T-cell (primary cell): ENCODE measurements around the gene SHQ1. TPM values are rescaled to one million over a fixed set of nuclear protein-coding genes. Genes with fewer than 3 reads are reported as not detected.
A peak's percentile ranks its signal among the peaks of the same experiment; 100 is the strongest.
"Not testable (repeated sequence)": the region's sequence is repeated elsewhere in the genome, so short reads cannot be mapped to it uniquely, and the experiment has no call there.

Experiments
- ATAC-seq, 4 experiments: fragments of 200-7000 bp in 3 of 4; fragments of 150-1000 bp in 1 of 4; cut with Tn5 transposase; replicated peaks in 1 of 4; 1 replicate in 3 of 4; 2 replicates in 1 of 4; pipeline ENCODE4 v1.10.0; 2021; ENCODE audit warnings: moderate library complexity in 3 of 4, mild to moderate bottlenecking in 2 of 4, moderate number of reproducible peaks in 1 of 4
- CTCF ChIA-PET, 2 donors: fragments of 300-600 bp; sonication (Branson Sonifier 250); formaldehyde crosslinking; loops; one replicate each; lab custom pipeline; 2022; ENCODE audit warnings: antibody characterized with exemption in 2 of 2; lab: Charles Lee
- POLR2A ChIA-PET, 2 donors: fragments of 300-600 bp; sonication (Branson Sonifier 250); formaldehyde crosslinking; loops; one replicate each; lab custom pipeline; 2022; ENCODE audit warnings: antibody characterized with exemption in 2 of 2; lab: Charles Lee
- DNase-seq, 35 experiments: peaks; one replicate each; pipeline versions ENCODE4 v3.0.0 to v3.0.0-alpha.2; 2013 to 2023
- H3K27ac ChIP-seq: one replicate; pipeline ENCODE4 v1.5.1; 2013; ENCODE audit warnings: low read length
- H3K27me3 ChIP-seq, 2 experiments: replicated peaks in 1 of 2; 1 replicate in 1 of 2; 2 replicates in 1 of 2; pipeline versions ENCODE4 v1.6.1 to v1.7.0; 2013; ENCODE audit warnings: low read length in 1 of 2, mixed read lengths in 1 of 2; ENCODE audit not compliant: control insufficient read depth in 2 of 2, insufficient read depth in 2 of 2; ENCODE audit errors: extremely low read depth in 1 of 2
- H3K36me3 ChIP-seq, 2 donors: 1 replicate in 1 of 2; 2 replicates in 1 of 2; pipeline versions ENCODE4 v1.6.1 to v1.7.0; 2013; ENCODE audit warnings: low read length in 1 of 2; ENCODE audit not compliant: control insufficient read depth in 2 of 2, insufficient read depth in 1 of 2; ENCODE audit errors: extremely low read depth in 1 of 2
- H3K4me1 ChIP-seq, 2 experiments: 1 replicate in 1 of 2; 2 replicates in 1 of 2; pipeline versions ENCODE4 v1.6.1 to v1.7.0; 2013; ENCODE audit warnings: low read length in 2 of 2, mixed read lengths in 1 of 2; ENCODE audit not compliant: insufficient read depth in 2 of 2, control insufficient read depth in 1 of 2; ENCODE audit errors: extremely low read depth in 1 of 2
- H3K4me3 ChIP-seq, 2 donors: 1 replicate in 1 of 2; 2 replicates in 1 of 2; pipeline versions ENCODE4 v1.5.1 to v1.7.0; 2013; ENCODE audit warnings: mild to moderate bottlenecking in 2 of 2, low read length in 1 of 2, moderate library complexity in 1 of 2; ENCODE audit not compliant: control insufficient read depth in 1 of 2; ENCODE audit errors: extremely low read depth in 1 of 2
- H3K9me3 ChIP-seq: 2 replicates; pipeline ENCODE4 v1.7.0; 2013
- H3K27ac Mint-ChIP-seq, 2 donors: one replicate each; pipeline ENCODE4 v1.8.0; 2020 to 2021; ENCODE audit warnings: mild to moderate bottlenecking in 2 of 2, mixed read lengths in 2 of 2
- H3K27me3 Mint-ChIP-seq, 2 donors: one replicate each; pipeline ENCODE4 v1.8.0; 2021 to 2022; ENCODE audit warnings: mixed read lengths in 2 of 2
- H3K36me3 Mint-ChIP-seq: one replicate; pipeline ENCODE4 v1.8.0; 2021; ENCODE audit warnings: mixed read lengths
- H3K4me1 Mint-ChIP-seq, 3 donors: one replicate each; pipeline ENCODE4 v1.8.0; 2020 to 2022; ENCODE audit warnings: mixed read lengths in 3 of 3, mild to moderate bottlenecking in 1 of 3
- H3K4me3 Mint-ChIP-seq, 3 donors: one replicate each; pipeline ENCODE4 v1.8.0; 2020 to 2022; ENCODE audit warnings: mild to moderate bottlenecking in 3 of 3, mixed read lengths in 3 of 3, moderate library complexity in 3 of 3
- H3K9me3 Mint-ChIP-seq, 3 donors: one replicate each; pipeline ENCODE4 v1.8.0; 2020 to 2022; ENCODE audit warnings: mixed read lengths in 3 of 3
- WGBS: methylation state at CpG from one replicate; pipeline ENCODE4 v1.1.5; 2013; ENCODE audit warnings: missing lambda C conversion rate; ENCODE audit not compliant: insufficient coverage; 5-methylcytosine and 5-hydroxymethylcytosine counted together
- total RNA-seq, 35 experiments: library from RNA in 6 of 35; stranded (reverse) in 6 of 35; fragments of 120-200 nt in 1 of 35; gene quantifications; one replicate each; pipeline versions ENCODE4 v1.2.1 to v1.2.4 and lab custom pipeline; 2013 to 2026

The SHQ1 gene
- total RNA-seq, 5 donors from 2014 or later (not counting 1 experiment from before 2014, with no cell fraction given), result 16.6 to 29.0 (median 27.8) TPM

DNA sequence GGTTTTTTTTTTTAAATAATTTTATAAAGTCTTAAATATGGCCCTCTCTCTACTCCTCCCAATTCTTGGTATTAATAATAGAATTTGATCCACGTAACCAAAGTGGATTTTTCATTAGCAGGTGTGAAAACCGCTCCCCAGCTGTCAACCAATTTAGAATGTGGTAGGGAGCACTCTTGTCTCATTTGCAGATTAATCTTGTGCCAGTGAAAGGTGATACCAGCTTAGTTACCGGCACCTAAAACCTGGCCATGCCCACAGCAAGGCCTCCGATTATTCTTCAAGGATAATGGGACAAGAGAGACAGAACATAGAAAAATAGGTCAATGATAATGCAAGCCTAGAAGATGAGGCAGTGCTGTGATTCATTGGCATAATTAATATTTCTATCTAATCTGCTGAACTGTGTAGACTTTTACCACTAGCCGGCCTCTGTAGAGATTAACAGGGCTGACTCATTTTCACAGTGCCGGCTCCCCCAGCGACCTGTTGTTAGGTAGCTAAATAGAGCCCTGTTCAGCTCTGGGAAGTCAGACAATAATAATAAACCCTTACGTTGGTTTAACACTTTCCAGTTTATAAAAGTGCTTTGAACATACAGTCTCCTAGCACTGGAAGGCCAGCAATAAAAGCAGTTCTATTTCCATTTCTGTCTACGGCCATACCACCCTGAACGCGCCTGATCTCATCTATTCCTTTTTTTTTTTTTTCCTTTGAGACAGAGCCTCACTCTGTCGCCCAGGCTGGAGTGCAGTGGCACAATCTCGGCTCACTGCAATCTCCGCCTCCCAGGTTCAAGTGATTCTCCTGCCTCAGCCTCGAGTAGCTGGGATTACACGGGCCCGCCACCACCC, 102.9 kb downstream of the SHQ1 start:
- CTCF ChIA-PET, result interaction anchor here in 1 of 2 donors (1.1 kb wide), 1 partner anchor 1015 kb away, joined by 3 read pairs; no protein-coding TSS in a partner anchor
- POLR2A ChIA-PET, result no interaction called here
- no peak overlapping the region for H3K27ac Mint-ChIP-seq
- H3K4me1 ChIP-seq, result peaks cover 12 to 16% of the 10 kb centered on the region in 2 experiments
- H3K9me3 ChIP-seq, result no peaks in the 10 kb centered on the region
- no peaks in the 10 kb centered on the region for H3K9me3 Mint-ChIP-seq
- H3K27me3 Mint-ChIP-seq, result no peaks in the 10 kb centered on the region
- ATAC-seq (no peak), DNase-seq (no peak)
- no peak overlapping the region for H3K27ac ChIP-seq
- H3K36me3 ChIP-seq, result no peaks in the 10 kb centered on the region
- no peaks in the 10 kb centered on the region for H3K27me3 ChIP-seq
- no peak overlapping the region for H3K4me3 ChIP-seq
- 90% methylated on average over 9 of the region's 17 CpGs for WGBS
- H3K36me3 Mint-ChIP-seq, result peaks cover 18% of the 10 kb centered on the region
- H3K4me1 Mint-ChIP-seq, result peaks cover 35 to 42% (median 35%) of the 10 kb centered on the region in 3 donors
- no peak overlapping the region for H3K4me3 Mint-ChIP-seq

DNA sequence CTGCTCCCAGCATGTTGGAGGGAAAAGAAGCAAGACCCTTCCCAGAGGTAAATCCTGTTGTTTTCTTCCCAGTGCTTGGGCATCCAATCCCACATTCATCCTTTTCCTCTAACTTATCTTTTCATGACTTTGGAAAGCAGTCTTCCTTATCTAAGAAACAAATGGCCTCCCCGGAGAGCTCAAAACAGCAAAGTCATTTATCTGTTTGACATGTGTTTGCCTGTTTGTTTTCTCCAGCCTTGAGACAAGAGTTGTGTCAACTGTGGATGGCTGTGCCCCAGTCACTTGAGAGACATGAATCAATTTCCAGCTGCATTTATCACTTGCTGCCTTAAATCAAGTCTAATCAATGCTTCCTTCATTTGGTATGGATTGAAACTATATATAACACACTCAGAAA, 103.9 kb downstream of the SHQ1 start:
- no peaks in the 10 kb centered on the region for H3K36me3 ChIP-seq
- no CpG with 5 or more reads among the region's 1 CpG for WGBS
- peaks cover 8% of the 10 kb centered on the region for H3K36me3 Mint-ChIP-seq
- peaks cover 20 to 22% of the 10 kb centered on the region in 2 experiments for H3K4me1 ChIP-seq
- H3K4me3 Mint-ChIP-seq, result no peak overlapping the region
- no peak overlapping the region for H3K27ac ChIP-seq
- ATAC-seq, result no peak
- no peak overlapping the region for H3K4me3 ChIP-seq
- H3K4me1 Mint-ChIP-seq, result peaks cover 32 to 38% (median 35%) of the 10 kb centered on the region in 3 donors
- CTCF ChIA-PET, result interaction anchor here (0.6 kb wide), 2 partner anchors 10 to 78 kb away, joined by 3 read pairs; no protein-coding TSS in a partner anchor
- H3K9me3 Mint-ChIP-seq, result no peaks in the 10 kb centered on the region
- no peaks in the 10 kb centered on the region for H3K9me3 ChIP-seq
- H3K27me3 Mint-ChIP-seq, result no peaks in the 10 kb centered on the region
- POLR2A ChIA-PET, result no interaction called here
- no peak for DNase-seq
- H3K27ac Mint-ChIP-seq, result no peak overlapping the region
- H3K27me3 ChIP-seq, result no peaks in the 10 kb centered on the region

DNA sequence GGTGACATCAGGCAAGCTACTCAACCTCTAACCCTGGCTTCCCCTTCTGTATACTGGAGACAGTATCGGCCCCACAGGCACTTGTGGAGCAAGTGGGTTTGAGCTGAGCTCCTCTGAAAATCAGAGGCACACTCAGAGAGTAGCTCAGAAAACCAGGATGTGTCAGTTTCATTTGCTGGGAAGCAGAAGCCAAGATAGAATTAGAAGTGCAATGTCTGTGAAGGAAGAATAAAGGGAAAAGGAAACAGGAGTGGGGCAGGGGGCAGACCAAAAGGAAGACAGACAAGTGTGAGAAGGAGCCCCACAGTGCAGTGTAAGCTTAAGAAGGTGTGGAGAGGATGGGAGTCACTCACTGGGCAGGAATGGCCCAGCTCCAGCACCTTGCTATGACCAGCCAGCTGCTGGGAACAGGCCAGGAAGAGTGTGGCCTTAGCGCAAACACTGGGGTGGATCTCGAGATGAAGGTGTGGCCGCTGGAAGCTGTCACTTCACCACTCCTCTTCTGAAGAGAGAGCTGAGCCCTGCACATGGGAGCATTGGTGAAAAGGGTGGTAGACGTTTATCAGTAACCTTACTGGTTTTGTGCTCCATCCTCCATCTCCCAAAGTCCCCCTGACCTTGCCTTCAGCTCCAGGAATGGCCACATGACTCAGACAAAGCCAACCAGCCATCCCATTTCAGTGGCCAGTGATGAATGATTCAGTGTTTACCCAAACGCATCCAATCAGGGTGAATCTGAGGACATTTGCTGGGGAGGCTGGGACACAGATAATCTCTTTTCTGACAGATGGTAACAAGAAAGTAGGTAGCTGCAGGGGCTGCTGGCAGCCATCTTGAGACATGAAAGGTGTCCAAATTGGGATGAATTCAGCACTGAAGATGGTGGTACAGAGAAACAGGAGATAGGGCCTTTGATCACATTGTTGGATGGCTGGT, 108.4 kb downstream of the SHQ1 start:
- peak overlapping the region; percentile 68 to 71 for H3K4me3 ChIP-seq

DNA sequence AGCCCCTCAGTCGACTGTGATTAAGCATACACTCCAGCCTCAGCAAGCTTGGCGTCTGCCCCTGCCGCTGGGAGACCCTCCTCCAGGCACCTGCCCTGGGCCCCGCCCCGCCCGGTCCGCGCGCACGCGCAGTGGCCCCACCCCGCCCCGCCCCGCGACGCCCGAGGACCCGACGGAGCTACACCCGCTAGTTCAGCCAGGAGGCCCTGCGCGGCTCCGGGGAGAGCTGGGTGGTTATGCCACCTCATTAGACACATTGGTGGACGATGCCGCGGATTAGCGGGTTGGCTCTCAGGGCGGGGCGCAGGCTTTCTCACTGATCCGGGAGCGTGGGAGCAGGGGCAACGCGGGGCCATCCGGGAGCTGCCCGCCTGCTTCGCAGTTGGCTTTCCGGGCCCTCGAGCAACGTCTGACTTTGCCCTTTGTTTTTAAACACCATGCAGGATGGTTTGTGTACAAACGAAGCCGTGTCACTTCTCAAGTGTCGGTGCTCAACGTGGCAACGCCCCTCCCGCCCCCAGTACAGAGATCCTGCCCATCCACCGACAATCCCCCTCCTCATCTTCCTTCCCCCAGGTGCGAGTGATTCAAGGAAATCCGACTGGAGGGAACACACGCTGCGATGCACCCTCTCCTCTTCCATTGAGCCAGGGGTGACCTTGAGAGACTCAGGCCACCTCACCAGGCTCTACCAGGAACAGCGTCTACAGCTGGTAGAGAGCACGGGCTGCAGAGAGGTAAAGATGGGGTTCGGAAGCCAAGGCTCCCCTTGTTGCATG, 109.3 kb downstream of the SHQ1 start:
- Histone ChIP-seq H3K9me3 (no peaks in the 10 kb centered on the region), H3K4me3 (peak overlapping the region; percentile 68 to 71), H3K27ac (peak overlapping the region; percentile 68), H3K4me1 (peaks cover 18 to 23% of the 10 kb centered on the region in 2 experiments), H3K27me3 (peaks cover 0 to 7% of the 10 kb centered on the region in 2 experiments), H3K36me3 (no peaks in the 10 kb centered on the region)
- WGBS, result 3% methylated on average over 43 of the region's 53 CpGs
- peak; percentile 52 to 83 (median 70) for DNase-seq
- peak; percentile 92 to 95 (median 92) for ATAC-seq
- ChIA-PET POLR2A (interaction anchor here (0.6 to 1.6 kb wide), 5 partner anchors 10 to 1917 kb away, joined by 3 to 9 read pairs (median 6); no protein-coding TSS in a partner anchor), CTCF (interaction anchor here (0.6 to 1.8 kb wide), 16 partner anchors 29 to 1028 kb away, joined by 3 to 11 read pairs (median 4); no protein-coding TSS in a partner anchor)
- Mint-ChIP-seq H3K4me3 (peak overlapping the region; percentile 84 to 88 (median 86)), H3K4me1 (peaks cover 27 to 31% (median 30%) of the 10 kb centered on the region in 3 donors), H3K9me3 (peaks cover 0 to 8% (median 7%) of the 10 kb centered on the region in 3 donors), H3K27ac (peak overlapping the region; percentile 87 to 97), H3K36me3 (no peaks in the 10 kb centered on the region), H3K27me3 (peaks cover 0 to 2% of the 10 kb centered on the region in 2 donors)

More for the DNA sequence above, 108.4 kb downstream of the SHQ1 start:
- ChIA-PET CTCF (interaction anchor here (0.7 to 1.8 kb wide), 6 partner anchors 14 to 481 kb away, joined by 3 to 11 read pairs (median 7); no protein-coding TSS in a partner anchor), POLR2A (interaction anchor here (0.6 to 1.6 kb wide), 5 partner anchors 9 to 1918 kb away, joined by 3 to 9 read pairs (median 6); no protein-coding TSS in a partner anchor)
- Mint-ChIP-seq H3K27ac (peak overlapping the region; percentile 87 to 97), H3K4me1 (peaks cover 27 to 31% (median 30%) of the 10 kb centered on the region in 3 donors), H3K27me3 (peaks cover 0 to 2% of the 10 kb centered on the region in 2 donors), H3K4me3 (peak overlapping the region; percentile 84 to 88 (median 86)), H3K9me3 (peaks cover 0 to 4% (median 4%) of the 10 kb centered on the region in 3 donors), H3K36me3 (no peaks in the 10 kb centered on the region)
- WGBS, result 100% methylated on average over 1 of the region's 6 CpGs
- DNase-seq (no peak), ATAC-seq (no peak)
- H3K9me3 ChIP-seq, result no peaks in the 10 kb centered on the region
- peaks cover 0 to 5% of the 10 kb centered on the region in 2 experiments for H3K27me3 ChIP-seq
- no peaks in the 10 kb centered on the region for H3K36me3 ChIP-seq
- peaks cover 18 to 23% of the 10 kb centered on the region in 2 experiments for H3K4me1 ChIP-seq
- H3K27ac ChIP-seq, result peak overlapping the region; percentile 68

DNA sequence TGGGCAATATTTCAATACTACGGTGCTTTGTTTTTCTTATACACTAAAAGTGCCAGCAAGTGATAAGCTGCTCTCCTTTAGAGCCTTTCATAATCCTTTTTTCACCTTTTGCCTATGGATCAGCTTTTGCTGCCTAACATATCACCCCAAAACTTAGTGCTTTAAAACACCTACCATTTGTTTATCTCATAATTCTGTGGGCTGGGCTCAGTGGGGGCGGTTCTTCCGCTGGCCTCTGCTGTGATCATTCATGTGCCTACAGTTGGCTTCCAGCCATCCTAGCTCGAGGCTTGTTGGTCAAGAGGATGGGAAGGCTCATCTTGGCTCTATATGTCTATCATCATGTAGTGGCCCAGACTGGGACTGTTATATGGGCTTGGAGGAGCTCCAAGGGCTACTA, 113.2 kb downstream of the SHQ1 start:
- WGBS, result 86% methylated on average over 1 of the region's 4 CpGs

More for the DNA sequence above, 113.2 kb downstream of the SHQ1 start:
- Mint-ChIP-seq H3K4me1 (peaks cover 21 to 22% (median 21%) of the 10 kb centered on the region in 3 donors), H3K9me3 (peaks cover 0 to 16% (median 13%) of the 10 kb centered on the region in 3 donors)
- H3K27me3 Mint-ChIP-seq, H3K36me3 ChIP-seq, DNase-seq, H3K27ac Mint-ChIP-seq, CTCF ChIA-PET, H3K4me3 ChIP-seq, H3K9me3 ChIP-seq, H3K27ac ChIP-seq, ATAC-seq, H3K36me3 Mint-ChIP-seq, H3K4me3 Mint-ChIP-seq: not testable (repeated sequence)
- POLR2A ChIA-PET, result interaction anchor here in 1 of 2 donors (0.6 kb wide), 1 partner anchor 11 kb away, joined by 3 read pairs; no protein-coding TSS in a partner anchor
- peaks cover 16 to 21% of the 10 kb centered on the region in 2 experiments for H3K4me1 ChIP-seq
- H3K27me3 ChIP-seq, result peaks cover 0 to 13% of the 10 kb centered on the region in 2 experiments
